Panc1 (cell line): Measurements from ENCODE around the gene GSG1L.

Source experiments
- POLR2AphosphoS5 ChIP-seq: IDR thresholded peaks from 2 replicates; pipeline ENCODE4 v1.6.1; 2012; ENCODE audit warnings: mild to moderate bottlenecking, low read depth, low read length, moderate library complexity
- TCF7L2 ChIP-seq: IDR thresholded peaks from 2 replicates; pipeline ENCODE4 v1.6.1; 2011; ENCODE audit warnings: mild to moderate bottlenecking, low read depth, low read length, inconsistent platforms
- TF ChIP-seq, protein P1 (sequence below): fragments of 450-650 bp; IDR thresholded peaks from 2 replicates; pipeline ENCODE4 v1.5.1; 2017; ENCODE audit warnings: mild to moderate bottlenecking
- TF ChIP-seq, protein P2 (sequence below), 2 experiments: IDR thresholded peaks; 2 replicates each; pipeline ENCODE4 v1.6.1; 2011 to 2012; ENCODE audit warnings: low read depth in 2 of 2, control low read depth in 1 of 2, low read length in 1 of 2, mild to moderate bottlenecking in 1 of 2, moderate library complexity in 1 of 2; ENCODE audit not compliant: insufficient read depth in 1 of 2

DNA sequence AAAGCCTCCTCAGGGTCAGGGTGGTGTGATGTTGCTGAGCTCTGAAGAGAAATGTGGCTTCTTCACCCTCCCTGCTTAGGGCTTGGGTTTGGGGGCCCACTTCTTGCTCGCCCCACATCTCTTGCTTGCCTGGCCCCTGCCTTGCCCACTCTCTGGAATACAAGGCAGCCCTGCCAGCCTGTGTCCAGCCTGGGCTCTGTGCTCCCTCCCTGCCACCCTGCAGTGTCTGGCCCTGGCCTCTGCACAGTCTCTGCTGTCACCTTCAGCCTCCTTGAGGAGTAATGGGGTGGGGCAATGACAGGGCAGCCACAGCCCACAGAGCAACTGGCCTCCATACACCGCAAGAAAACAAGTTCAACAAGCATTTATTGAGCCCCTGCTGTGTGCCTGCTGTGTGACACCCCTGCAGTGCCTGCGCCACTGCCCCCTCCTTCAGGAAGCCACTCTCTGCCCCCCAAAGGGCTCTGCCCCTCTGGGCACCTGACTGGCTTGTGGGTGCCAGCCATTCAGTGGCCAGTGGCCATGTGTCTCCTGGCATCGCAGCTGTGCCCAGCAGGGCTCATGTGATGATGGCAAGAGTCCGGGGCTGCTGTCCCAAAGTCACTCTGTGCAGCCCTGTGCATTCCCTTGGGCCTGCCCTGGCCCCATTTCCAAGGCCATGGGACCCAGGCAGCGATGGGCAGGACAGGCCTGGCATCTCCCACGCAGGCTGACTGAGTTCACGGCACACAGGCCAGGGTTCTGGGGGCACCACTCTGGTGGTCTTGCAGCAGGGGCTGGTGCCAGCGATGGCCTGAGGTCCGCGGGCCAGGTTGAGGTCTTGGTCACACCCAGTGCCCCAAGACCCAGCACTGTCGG is 272.7 kb downstream of the GSG1L start:
- TF ChIP-seq, protein P1, sequence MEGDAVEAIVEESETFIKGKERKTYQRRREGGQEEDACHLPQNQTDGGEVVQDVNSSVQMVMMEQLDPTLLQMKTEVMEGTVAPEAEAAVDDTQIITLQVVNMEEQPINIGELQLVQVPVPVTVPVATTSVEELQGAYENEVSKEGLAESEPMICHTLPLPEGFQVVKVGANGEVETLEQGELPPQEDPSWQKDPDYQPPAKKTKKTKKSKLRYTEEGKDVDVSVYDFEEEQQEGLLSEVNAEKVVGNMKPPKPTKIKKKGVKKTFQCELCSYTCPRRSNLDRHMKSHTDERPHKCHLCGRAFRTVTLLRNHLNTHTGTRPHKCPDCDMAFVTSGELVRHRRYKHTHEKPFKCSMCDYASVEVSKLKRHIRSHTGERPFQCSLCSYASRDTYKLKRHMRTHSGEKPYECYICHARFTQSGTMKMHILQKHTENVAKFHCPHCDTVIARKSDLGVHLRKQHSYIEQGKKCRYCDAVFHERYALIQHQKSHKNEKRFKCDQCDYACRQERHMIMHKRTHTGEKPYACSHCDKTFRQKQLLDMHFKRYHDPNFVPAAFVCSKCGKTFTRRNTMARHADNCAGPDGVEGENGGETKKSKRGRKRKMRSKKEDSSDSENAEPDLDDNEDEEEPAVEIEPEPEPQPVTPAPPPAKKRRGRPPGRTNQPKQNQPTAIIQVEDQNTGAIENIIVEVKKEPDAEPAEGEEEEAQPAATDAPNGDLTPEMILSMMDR: no peak
- TF ChIP-seq TCF7L2: no peak
- TF ChIP-seq, protein P2, sequence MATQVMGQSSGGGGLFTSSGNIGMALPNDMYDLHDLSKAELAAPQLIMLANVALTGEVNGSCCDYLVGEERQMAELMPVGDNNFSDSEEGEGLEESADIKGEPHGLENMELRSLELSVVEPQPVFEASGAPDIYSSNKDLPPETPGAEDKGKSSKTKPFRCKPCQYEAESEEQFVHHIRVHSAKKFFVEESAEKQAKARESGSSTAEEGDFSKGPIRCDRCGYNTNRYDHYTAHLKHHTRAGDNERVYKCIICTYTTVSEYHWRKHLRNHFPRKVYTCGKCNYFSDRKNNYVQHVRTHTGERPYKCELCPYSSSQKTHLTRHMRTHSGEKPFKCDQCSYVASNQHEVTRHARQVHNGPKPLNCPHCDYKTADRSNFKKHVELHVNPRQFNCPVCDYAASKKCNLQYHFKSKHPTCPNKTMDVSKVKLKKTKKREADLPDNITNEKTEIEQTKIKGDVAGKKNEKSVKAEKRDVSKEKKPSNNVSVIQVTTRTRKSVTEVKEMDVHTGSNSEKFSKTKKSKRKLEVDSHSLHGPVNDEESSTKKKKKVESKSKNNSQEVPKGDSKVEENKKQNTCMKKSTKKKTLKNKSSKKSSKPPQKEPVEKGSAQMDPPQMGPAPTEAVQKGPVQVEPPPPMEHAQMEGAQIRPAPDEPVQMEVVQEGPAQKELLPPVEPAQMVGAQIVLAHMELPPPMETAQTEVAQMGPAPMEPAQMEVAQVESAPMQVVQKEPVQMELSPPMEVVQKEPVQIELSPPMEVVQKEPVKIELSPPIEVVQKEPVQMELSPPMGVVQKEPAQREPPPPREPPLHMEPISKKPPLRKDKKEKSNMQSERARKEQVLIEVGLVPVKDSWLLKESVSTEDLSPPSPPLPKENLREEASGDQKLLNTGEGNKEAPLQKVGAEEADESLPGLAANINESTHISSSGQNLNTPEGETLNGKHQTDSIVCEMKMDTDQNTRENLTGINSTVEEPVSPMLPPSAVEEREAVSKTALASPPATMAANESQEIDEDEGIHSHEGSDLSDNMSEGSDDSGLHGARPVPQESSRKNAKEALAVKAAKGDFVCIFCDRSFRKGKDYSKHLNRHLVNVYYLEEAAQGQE (IDR thresholded peaks at IDR 0.05; ENCODE audit: insufficient read depth in 1 of 2, low read depth in 2 of 2, low read length in 1 of 2): no peak
- TF ChIP-seq POLR2AphosphoS5: no peak
